ENCODE data around the gene SELE.

The SELE gene

DNA sequence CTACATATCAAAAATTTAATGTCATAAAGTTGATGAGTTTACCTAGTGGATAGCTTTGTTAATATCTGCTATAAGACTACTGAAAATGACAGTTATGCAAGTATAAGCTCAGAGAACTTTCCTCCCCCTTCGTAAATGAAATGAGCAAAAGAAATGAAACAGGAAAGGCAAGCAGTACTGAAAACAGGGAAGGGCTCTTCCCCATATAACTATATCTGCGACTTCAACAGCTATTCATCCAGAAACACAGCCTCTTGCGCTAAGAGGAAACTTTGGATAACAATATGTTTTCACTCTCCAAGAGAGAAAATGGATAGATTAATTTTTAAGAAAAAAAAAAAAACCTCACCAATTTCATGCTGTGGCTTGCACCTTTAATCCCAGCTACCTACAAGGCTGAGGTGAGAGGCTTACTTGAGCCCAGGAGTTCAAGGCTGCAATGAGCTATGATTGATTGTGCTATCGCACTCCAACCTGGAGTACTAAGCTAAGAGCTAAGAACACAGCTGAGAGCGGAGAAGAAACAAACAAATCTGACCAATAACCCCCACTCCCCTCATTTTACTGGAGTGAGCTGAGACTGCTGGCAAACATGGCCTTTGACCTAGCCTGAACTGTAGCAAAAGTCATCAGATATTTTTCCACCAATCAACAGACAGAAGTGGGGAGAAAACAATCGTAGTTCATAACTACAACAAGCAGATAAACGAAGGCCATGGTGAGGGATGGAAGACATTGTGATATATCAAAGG lies 31.9 kb upstream of the SELE start:
- H3K27ac ChIP-seq: peak overlapping the region; percentile 35; the same call in 1 of the 2 replicates
- TF ChIP-seq ZFX (IDR thresholded peaks at IDR 0.05): no peak
- TF ChIP-seq, protein P1, sequence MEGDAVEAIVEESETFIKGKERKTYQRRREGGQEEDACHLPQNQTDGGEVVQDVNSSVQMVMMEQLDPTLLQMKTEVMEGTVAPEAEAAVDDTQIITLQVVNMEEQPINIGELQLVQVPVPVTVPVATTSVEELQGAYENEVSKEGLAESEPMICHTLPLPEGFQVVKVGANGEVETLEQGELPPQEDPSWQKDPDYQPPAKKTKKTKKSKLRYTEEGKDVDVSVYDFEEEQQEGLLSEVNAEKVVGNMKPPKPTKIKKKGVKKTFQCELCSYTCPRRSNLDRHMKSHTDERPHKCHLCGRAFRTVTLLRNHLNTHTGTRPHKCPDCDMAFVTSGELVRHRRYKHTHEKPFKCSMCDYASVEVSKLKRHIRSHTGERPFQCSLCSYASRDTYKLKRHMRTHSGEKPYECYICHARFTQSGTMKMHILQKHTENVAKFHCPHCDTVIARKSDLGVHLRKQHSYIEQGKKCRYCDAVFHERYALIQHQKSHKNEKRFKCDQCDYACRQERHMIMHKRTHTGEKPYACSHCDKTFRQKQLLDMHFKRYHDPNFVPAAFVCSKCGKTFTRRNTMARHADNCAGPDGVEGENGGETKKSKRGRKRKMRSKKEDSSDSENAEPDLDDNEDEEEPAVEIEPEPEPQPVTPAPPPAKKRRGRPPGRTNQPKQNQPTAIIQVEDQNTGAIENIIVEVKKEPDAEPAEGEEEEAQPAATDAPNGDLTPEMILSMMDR (conservative IDR thresholded peaks at IDR 0.05): no peak

DNA sequence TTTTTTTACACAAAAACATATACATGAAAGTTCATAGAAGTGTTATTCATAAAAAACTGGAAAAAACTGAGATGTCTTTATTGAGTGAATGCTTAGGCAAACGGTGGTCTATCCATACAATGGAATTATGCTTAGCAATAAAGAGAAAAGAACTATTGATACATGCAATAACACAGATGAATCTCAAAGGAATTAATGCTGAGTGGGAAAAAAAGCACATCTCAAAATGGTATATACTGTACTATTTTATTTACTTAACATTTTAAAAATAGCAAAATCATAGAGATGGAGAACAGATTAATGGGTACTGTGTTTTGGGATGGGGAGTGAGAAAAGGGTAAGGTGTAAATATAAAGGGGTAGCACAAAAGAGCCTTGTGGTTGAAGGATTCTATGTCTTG lies 31.0 kb upstream of the SELE start:
- no peak for TF ChIP-seq ZFX (IDR thresholded peaks at IDR 0.05)

DNA sequence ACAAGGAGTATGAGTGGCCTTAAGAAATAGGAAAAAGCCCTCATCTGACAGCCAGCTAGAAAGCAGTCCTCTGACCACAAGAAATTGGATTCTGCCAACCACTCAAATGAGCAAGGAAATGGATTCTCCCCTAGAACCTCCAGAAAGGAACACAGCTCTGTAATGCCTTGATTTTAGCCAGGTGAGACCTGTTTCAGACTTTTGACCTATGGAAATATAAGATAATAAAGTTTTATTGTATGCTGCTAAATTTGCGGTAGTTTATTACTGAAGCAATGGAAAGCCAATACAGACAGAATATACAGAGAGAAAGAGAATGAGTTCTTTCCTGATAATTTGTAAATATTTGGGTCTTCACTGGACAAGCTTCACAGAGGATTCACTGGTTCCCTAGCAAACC lies 28.8 kb upstream of the SELE start:
- no peak overlapping the region for H3K27ac ChIP-seq
- TF ChIP-seq ZFX (IDR thresholded peaks at IDR 0.05): no peak
- TF ChIP-seq, protein P1 (conservative IDR thresholded peaks at IDR 0.05): no peak

More for the DNA sequence above, 31.0 kb upstream of the SELE start:
- no peak overlapping the region for H3K27ac ChIP-seq

DNA sequence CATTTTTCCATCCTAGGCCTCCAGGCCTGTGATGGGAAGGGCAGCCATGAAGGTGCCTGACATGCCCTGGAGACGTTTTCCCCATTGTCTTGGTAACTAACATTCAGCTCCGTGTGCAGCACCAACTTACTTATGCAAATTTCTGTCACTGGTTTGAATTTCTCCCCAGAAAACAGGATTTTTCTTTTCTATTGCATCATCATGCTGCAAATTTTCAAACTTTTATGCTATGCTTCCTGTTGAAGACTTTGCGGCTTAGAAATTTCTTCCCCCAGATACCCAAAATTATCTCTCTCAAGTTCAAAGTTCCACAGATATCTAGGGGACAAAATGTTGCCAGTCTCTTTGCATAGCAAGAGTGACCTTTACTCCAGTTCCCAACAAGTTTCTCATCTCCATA lies 25.2 kb upstream of the SELE start:
- TF ChIP-seq, protein P1 (conservative IDR thresholded peaks at IDR 0.05): no peak
- TF ChIP-seq ZFX (IDR thresholded peaks at IDR 0.05): no peak
- no peak overlapping the region for H3K27ac ChIP-seq

DNA sequence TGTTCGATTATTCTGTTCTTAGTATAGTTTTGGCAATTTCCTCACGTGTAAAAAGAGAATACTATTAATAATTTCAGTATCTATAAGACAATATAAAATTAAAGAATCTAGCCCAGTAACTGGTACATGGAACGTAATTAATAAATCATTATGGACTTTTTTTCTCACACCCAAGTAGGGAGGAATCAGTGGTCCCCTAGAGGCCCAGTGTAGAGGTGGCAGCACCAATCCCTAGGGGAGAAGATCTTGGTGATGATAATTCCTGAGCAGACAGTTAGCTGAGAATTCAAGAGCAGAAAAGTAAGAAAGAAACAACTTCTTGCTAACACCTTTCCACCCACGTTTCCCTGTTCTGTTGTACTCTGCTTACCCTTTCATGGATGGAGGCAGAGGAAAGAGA lies 19.7 kb upstream of the SELE start:
- H3K27ac ChIP-seq: no peak overlapping the region
- no peak for TF ChIP-seq ZFX (IDR thresholded peaks at IDR 0.05)
- TF ChIP-seq, protein P1 (conservative IDR thresholded peaks at IDR 0.05): no peak

DNA sequence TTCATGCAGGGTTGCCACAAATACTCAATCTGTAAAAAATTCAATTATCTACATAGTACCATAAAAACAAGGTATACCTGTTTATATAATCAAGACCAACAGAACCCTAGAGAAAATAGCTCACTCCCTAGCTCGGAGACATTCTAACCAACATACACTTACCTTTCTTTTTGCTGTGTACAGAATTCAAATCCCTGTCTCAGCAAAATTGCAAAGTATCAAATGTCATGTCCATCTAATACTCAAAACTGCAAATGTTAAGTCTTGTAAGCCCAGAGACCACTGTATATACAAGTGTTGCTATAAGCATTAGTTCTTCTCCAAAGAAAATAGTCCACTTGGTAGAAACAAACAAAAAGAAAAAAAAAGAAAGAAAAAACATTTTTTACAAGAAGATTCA lies 16.2 kb upstream of the SELE start:
- H3K27ac ChIP-seq: no peak overlapping the region
- TF ChIP-seq, protein P1 (conservative IDR thresholded peaks at IDR 0.05): no peak
- TF ChIP-seq ZFX (IDR thresholded peaks at IDR 0.05): no peak

DNA sequence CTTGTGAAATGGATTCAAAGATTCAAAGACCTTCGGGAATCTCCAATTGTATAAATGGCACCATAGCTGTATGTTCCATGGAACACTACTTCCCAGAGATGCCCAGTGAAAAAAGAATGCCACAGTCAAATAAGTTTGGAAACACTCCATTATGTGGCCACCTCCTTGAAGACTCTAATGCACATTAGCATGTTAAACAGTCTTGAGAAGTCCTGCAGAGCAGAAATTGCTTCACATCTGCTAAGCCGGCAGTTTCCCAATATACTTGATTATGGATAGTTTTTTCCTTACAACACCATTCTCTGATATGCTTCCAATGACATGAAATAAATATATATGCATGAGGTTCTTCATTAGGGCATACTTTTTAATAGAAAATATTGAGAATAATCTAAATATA lies 12.7 kb upstream of the SELE start:
- TF ChIP-seq, protein P1 (conservative IDR thresholded peaks at IDR 0.05): no peak
- TF ChIP-seq ZFX (IDR thresholded peaks at IDR 0.05): no peak
- H3K27ac ChIP-seq: no peak overlapping the region
